ENCODE data around the gene DNAJB9.

GRCh38 chr7:108525985-108526767 is 43.5 kb upstream of the DNAJB9 start, which contains the start of gene PNPLA8:
- TF ChIP-seq CTCF (IDR thresholded peaks at IDR 0.05; ENCODE audit: low read length) (no peak), EZH2 (IDR thresholded peaks at IDR 0.05; ENCODE audit: borderline replicate concordance, low read length) (no peak)
